GM12891 (cell line): ENCODE data around the gene PLXNC1.

Source experiments
- POLR2A ChIP-seq: IDR thresholded peaks from 2 replicates; pipeline ENCODE4 v1.6.1; 2011; ENCODE audit warnings: low read depth, low read length, control low read depth
- POLR2AphosphoS5 ChIP-seq: IDR thresholded peaks from 2 replicates; pipeline ENCODE4 v1.6.1; 2011; ENCODE audit warnings: low read depth, low read length, control low read depth
- POU2F2 ChIP-seq: IDR thresholded peaks from 2 replicates; pipeline ENCODE4 v1.6.1; 2011; ENCODE audit warnings: low read depth, mild to moderate bottlenecking, control low read depth, low read length, moderate library complexity
- TAF1 ChIP-seq: IDR thresholded peaks from 2 replicates; pipeline ENCODE4 v1.6.1; 2011; ENCODE audit warnings: low read depth, low read length, control low read depth

GRCh38 chr12:94141892-94142291, 6.5 kb upstream of the PLXNC1 start:
- no peak for TF ChIP-seq POLR2A
- no peak for TF ChIP-seq TAF1
- no peak for TF ChIP-seq POU2F2
- TF ChIP-seq POLR2AphosphoS5, result no peak
